ENCODE measurements around the gene HOXD8.

DNA sequence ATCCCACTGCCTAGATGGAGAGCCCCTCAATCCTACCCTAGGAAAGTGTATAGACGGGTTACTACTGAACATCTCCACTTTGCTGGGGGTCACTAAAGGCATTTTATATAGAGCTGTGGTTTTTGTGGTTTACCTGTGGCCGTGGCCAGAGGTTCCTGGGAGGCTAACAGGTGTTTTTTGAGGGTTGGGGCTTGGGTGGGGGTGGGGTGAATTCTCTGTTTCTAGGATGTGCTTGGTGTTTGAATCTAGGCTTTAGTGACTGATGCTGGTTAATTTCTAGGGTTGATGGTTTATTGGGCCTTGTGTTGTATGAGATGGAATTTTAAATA lies 7.7 kb downstream of the HOXD8 start:
- TF ChIP-seq CTCF (IDR thresholded peaks at IDR 0.05) (no peak), EP300 (IDR thresholded peaks at IDR 0.05) (no peak)
